Posterior cingulate gyrus (tissue), 11 donors: Measurements from ENCODE around the gene RIPOR3.
"Not testable (repeated sequence)": the region's sequence is repeated elsewhere in the genome, so short reads cannot be mapped to it uniquely, and the experiment has no call there.

Source experiments
- DNase-seq, 10 donors: peaks; one replicate each; pipeline versions ENCODE4 v3.0.0 to v3.0.0-alpha.2; 2020 to 2021; ENCODE audit warnings: mixed read lengths in 3 of 10
- intact Hi-C: fragments of 100-400 bp; cut with DNase I; formaldehyde crosslinking; loops from one replicate; pipeline ENCODE4 v1.15.1; 2023

The RIPOR3 gene

GRCh38 chr20:50582092-50582491, 109.2 kb downstream of the RIPOR3 start:
- no peak for DNase-seq
- intact Hi-C loops = loop anchor here (10.0 kb wide), 1 partner anchor 163 kb away; no protein-coding TSS in a partner anchor

- DNase-seq = peak in 1 of 10 donors; percentile 35
- intact Hi-C loops = loop anchor here (10.0 kb wide), 1 partner anchor 164 kb away; no protein-coding TSS in a partner anchor
Observed at GRCh38 chr20:50580842-50581544, 110.3 kb downstream of the RIPOR3 start.

GRCh38 chr20:50580016-50580747, 111.2 kb downstream of the RIPOR3 start:
- peak in 8 of 10 donors; percentile 64 to 94 (median 74) for DNase-seq
- intact Hi-C loops = loop anchor here (10.0 kb wide), 1 partner anchor 165 kb away; no protein-coding TSS in a partner anchor

- intact Hi-C loops = loop anchor here (2.0 to 5.0 kb wide), 3 partner anchors 67 to 393 kb away; partner anchors contain the start of gene PTPN1
- no peak for DNase-seq
Observed at GRCh38 chr20:50579511-50579910, 111.8 kb downstream of the RIPOR3 start.

- DNase-seq = no peak
- intact Hi-C loops = loop anchor here (2.0 to 5.0 kb wide), 3 partner anchors 66 to 392 kb away; partner anchors contain the start of gene PTPN1
Observed at GRCh38 chr20:50578778-50579165, 112.6 kb downstream of the RIPOR3 start.

- intact Hi-C loops = loop anchor here (2.0 to 5.0 kb wide), 3 partner anchors 66 to 391 kb away; partner anchors contain the start of gene PTPN1
- no peak for DNase-seq
Observed at GRCh38 chr20:50578061-50578777, 113.1 kb downstream of the RIPOR3 start.

GRCh38 chr20:50577175-50578018, 113.9 kb downstream of the RIPOR3 start:
- peak in 1 of 10 donors; percentile 89 for DNase-seq
- intact Hi-C loops = loop anchor here (2.0 to 5.0 kb wide), 3 partner anchors 65 to 391 kb away; partner anchors contain the start of gene PTPN1

GRCh38 chr20:50575865-50576720, 115.2 kb downstream of the RIPOR3 start:
- intact Hi-C loops = loop anchor here (5.0 kb wide), 2 partner anchors 64 to 109 kb away; partner anchors contain the start of gene PTPN1
- DNase-seq = peak in 8 of 10 donors; percentile 58 to 94 (median 72)

- intact Hi-C loops = no loop called here
- DNase-seq = no peak
Observed at GRCh38 chr20:50574586-50574985, 116.8 kb downstream of the RIPOR3 start.

- DNase-seq = no peak
- intact Hi-C loops = no loop called here
Observed at GRCh38 chr20:50574108-50574507, 117.2 kb downstream of the RIPOR3 start.

- peak in 1 of 10 donors; percentile 49 for DNase-seq
- intact Hi-C loops = no loop called here
Observed at GRCh38 chr20:50572938-50573777, 118.2 kb downstream of the RIPOR3 start.

- no peak for DNase-seq
- intact Hi-C loops = no loop called here
Observed at GRCh38 chr20:50571466-50571865, 119.9 kb downstream of the RIPOR3 start.

- no peak for DNase-seq
- intact Hi-C loops = no loop called here
Observed at GRCh38 chr20:50569864-50570836, 121.2 kb downstream of the RIPOR3 start.

- intact Hi-C loops, DNase-seq: not testable (repeated sequence)
Observed at GRCh38 chr20:50569487-50569863, 121.9 kb downstream of the RIPOR3 start.

GRCh38 chr20:50568549-50568942, 122.8 kb downstream of the RIPOR3 start:
- DNase-seq = peak in 5 of 10 donors; percentile 58 to 94 (median 87)
- intact Hi-C loops = no loop called here

- intact Hi-C loops = no loop called here
- no peak for DNase-seq
Observed at GRCh38 chr20:50567860-50568548, 123.3 kb downstream of the RIPOR3 start.
